Mononuclear cell (primary cell): ENCODE measurements around the gene HSD17B12. TPM values are rescaled to one million over a fixed set of nuclear protein-coding genes. Genes with fewer than 3 reads are reported as not detected.
"Not testable (repeated sequence)": the region's sequence is repeated elsewhere in the genome, so short reads cannot be mapped to it uniquely, and the experiment has no call there.

ENCODE experiments used
- H3K27me3 ChIP-seq: 2 replicates; pipeline ENCODE4 v1.6.0; 2011; ENCODE audit warnings: low read length, control low read depth; ENCODE audit not compliant: insufficient read depth
- H3K4me1 ChIP-seq: 2 replicates; pipeline ENCODE4 v1.5.1; 2011; ENCODE audit warnings: mild to moderate bottlenecking, low read length, control low read depth; ENCODE audit not compliant: insufficient read depth
- H3K4me3 ChIP-seq: 2 replicates; pipeline ENCODE4 v1.5.1; 2011; ENCODE audit warnings: mild to moderate bottlenecking, low read length, moderate library complexity
- H3K9me3 ChIP-seq: 2 replicates; pipeline ENCODE4 v1.5.1; 2011; ENCODE audit warnings: low read depth, mild to moderate bottlenecking, control low read depth, low read length
- total RNA-seq: library from RNA; depleted of rRNA; stranded (reverse); fragments of >200 nt; gene quantifications from one replicate; pipeline ENCODE4 v1.2.3, GENCODE V29; 2012

HSD17B12 gene
- total RNA-seq, 1 donor: 21.1 TPM

- H3K4me3 ChIP-seq: no peak overlapping the region
- peaks cover 7% of the 10 kb centered on the region for H3K4me1 ChIP-seq
- H3K27me3 ChIP-seq: no peaks in the 10 kb centered on the region
- H3K9me3 ChIP-seq: peaks cover 8% of the 10 kb centered on the region
These were observed 66.7 kb downstream of the HSD17B12 start for GRCh38 chr11:43747130-43747802.

- H3K9me3 ChIP-seq: peaks cover 8% of the 10 kb centered on the region
- H3K27me3 ChIP-seq: no peaks in the 10 kb centered on the region
- H3K4me3 ChIP-seq: no peak overlapping the region
- H3K4me1 ChIP-seq: peaks cover 9% of the 10 kb centered on the region
These were observed 67.6 kb downstream of the HSD17B12 start for GRCh38 chr11:43748095-43748494.

GRCh38 chr11:43751726-43752125, 71.2 kb downstream of the HSD17B12 start:
- Histone ChIP-seq H3K4me3 (no peak overlapping the region), H3K27me3 (no peaks in the 10 kb centered on the region), H3K9me3 (no peaks in the 10 kb centered on the region), H3K4me1 (peaks cover 9% of the 10 kb centered on the region)

GRCh38 chr11:43756575-43756974, 76.0 kb downstream of the HSD17B12 start:
- H3K4me3 ChIP-seq: no peak overlapping the region
- no peaks in the 10 kb centered on the region for H3K9me3 ChIP-seq
- H3K27me3 ChIP-seq: no peaks in the 10 kb centered on the region
- H3K4me1 ChIP-seq: peaks cover 22% of the 10 kb centered on the region

GRCh38 chr11:43758927-43759326, 78.4 kb downstream of the HSD17B12 start:
- no peaks in the 10 kb centered on the region for H3K27me3 ChIP-seq
- H3K4me3 ChIP-seq: no peak overlapping the region
- H3K4me1 ChIP-seq: peaks cover 16% of the 10 kb centered on the region
- H3K9me3 ChIP-seq: no peaks in the 10 kb centered on the region

- H3K9me3 ChIP-seq: peaks cover 9% of the 10 kb centered on the region
- no peaks in the 10 kb centered on the region for H3K27me3 ChIP-seq
- no peak overlapping the region for H3K4me3 ChIP-seq
- peaks cover 16% of the 10 kb centered on the region for H3K4me1 ChIP-seq
These were observed 80.4 kb downstream of the HSD17B12 start for GRCh38 chr11:43760902-43761301.

- Histone ChIP-seq H3K4me1 (no peaks in the 10 kb centered on the region), H3K9me3 (peaks cover 9% of the 10 kb centered on the region), H3K27me3 (no peaks in the 10 kb centered on the region), H3K4me3 (no peak overlapping the region)
These were observed 84.7 kb downstream of the HSD17B12 start for GRCh38 chr11:43765194-43765593.

- not testable (repeated sequence) for H3K27me3 ChIP-seq, H3K4me3 ChIP-seq, H3K4me1 ChIP-seq, H3K9me3 ChIP-seq
These were observed 88.1 kb downstream of the HSD17B12 start for GRCh38 chr11:43768654-43769053.

- no peaks in the 10 kb centered on the region for H3K4me1 ChIP-seq
- H3K27me3 ChIP-seq: no peaks in the 10 kb centered on the region
- H3K4me3 ChIP-seq: no peak overlapping the region
- H3K9me3 ChIP-seq: peaks cover 3% of the 10 kb centered on the region
These were observed 89.6 kb downstream of the HSD17B12 start for GRCh38 chr11:43770173-43770572.

- H3K4me1 ChIP-seq: no peaks in the 10 kb centered on the region
- no peaks in the 10 kb centered on the region for H3K9me3 ChIP-seq
- no peaks in the 10 kb centered on the region for H3K27me3 ChIP-seq
- no peak overlapping the region for H3K4me3 ChIP-seq
These were observed 92.2 kb downstream of the HSD17B12 start for GRCh38 chr11:43772733-43773132.

- no peaks in the 10 kb centered on the region for H3K27me3 ChIP-seq
- no peaks in the 10 kb centered on the region for H3K9me3 ChIP-seq
- H3K4me1 ChIP-seq: no peaks in the 10 kb centered on the region
- H3K4me3 ChIP-seq: no peak overlapping the region
These were observed 94.2 kb downstream of the HSD17B12 start for GRCh38 chr11:43774786-43775185.

- no peaks in the 10 kb centered on the region for H3K4me1 ChIP-seq
- peaks cover 13% of the 10 kb centered on the region for H3K9me3 ChIP-seq
- no peaks in the 10 kb centered on the region for H3K27me3 ChIP-seq
- no peak overlapping the region for H3K4me3 ChIP-seq
These were observed 98.8 kb downstream of the HSD17B12 start for GRCh38 chr11:43779306-43779705.

GRCh38 chr11:43784301-43784700, 103.8 kb downstream of the HSD17B12 start:
- Histone ChIP-seq H3K4me3 (no peak overlapping the region), H3K9me3 (peaks cover 26% of the 10 kb centered on the region), H3K4me1 (peaks cover 20% of the 10 kb centered on the region), H3K27me3 (no peaks in the 10 kb centered on the region)

GRCh38 chr11:43784866-43785265, 104.3 kb downstream of the HSD17B12 start:
- Histone ChIP-seq H3K4me1 (peaks cover 23% of the 10 kb centered on the region), H3K4me3 (no peak overlapping the region), H3K27me3 (no peaks in the 10 kb centered on the region), H3K9me3 (peaks cover 26% of the 10 kb centered on the region)

GRCh38 chr11:43785318-43785717, 104.8 kb downstream of the HSD17B12 start:
- peaks cover 23% of the 10 kb centered on the region for H3K4me1 ChIP-seq

GRCh38 chr11:43786016-43786415, 105.5 kb downstream of the HSD17B12 start:
- Histone ChIP-seq H3K4me3 (no peak overlapping the region), H3K27me3 (no peaks in the 10 kb centered on the region), H3K4me1 (peaks cover 23% of the 10 kb centered on the region), H3K9me3 (peaks cover 26% of the 10 kb centered on the region)

More at GRCh38 chr11:43785318-43785717, 104.8 kb downstream of the HSD17B12 start:
- Histone ChIP-seq H3K27me3 (no peaks in the 10 kb centered on the region), H3K9me3 (peaks cover 26% of the 10 kb centered on the region), H3K4me3 (no peak overlapping the region)
